GM12878 (cell line): ENCODE data around the gene TMTC1. TPM values are rescaled to one million over a fixed set of nuclear protein-coding genes. Genes with fewer than 3 reads are reported as not detected.

Experiments
- ATAC-seq: fragments of 200-7000 bp; cut with Tn5 transposase; 3 replicates; pipeline ENCODE4 v1.9.1; 2020; ENCODE audit warnings: mild to moderate bottlenecking, moderate library complexity
- BruUV-seq: library from RNA; stranded (reverse); fragments of 400-500 nt; replicated peaks from 2 replicates; lab custom pipeline; 2021; lab: Mats Ljungman, UMichigan
- CTCF ChIA-PET: fragments of 300-600 bp; sonication (Branson Sonifier 250); formaldehyde crosslinking; extraction: SDS; loops from one replicate; lab custom pipeline; 2021; ENCODE audit warnings: inconsistent platforms; lab: Yijun Ruan, JAX
- POLR2A ChIA-PET: fragments of 350-600 bp; formaldehyde crosslinking; extraction: SDS; loops from one replicate; lab custom pipeline; 2021; ENCODE audit warnings: inconsistent platforms; lab: Charles Lee
- RAD21 ChIA-PET: fragments of 300-600 bp; sonication (Branson Sonifier 250); formaldehyde crosslinking; loops from one replicate; lab custom pipeline; 2023; ENCODE audit warnings: antibody characterized with exemption; ENCODE audit not compliant: unreplicated experiment; lab: Charles Lee
- SMC1A ChIA-PET: fragments of 300-600 bp; sonication (Branson Sonifier 250); formaldehyde crosslinking; loops from one replicate; lab custom pipeline; 2023; ENCODE audit not compliant: unreplicated experiment, uncharacterized antibody; lab: Charles Lee
- DNase-seq: peaks from one replicate; pipeline ENCODE4 v3.0.0-alpha.2; 2011; ENCODE audit warnings: low read depth, low spot score
- FAIRE-seq: peaks from 3 replicates; lab custom pipeline; 2011; peaks lifted over from hg19 to GRCh38; lab: Jason Lieb, UNC
- H2AFZ ChIP-seq: 2 replicates; pipeline ENCODE4 v1.6.0; 2011; ENCODE audit warnings: low read depth, low read length, control low read depth; ENCODE audit not compliant: control insufficient read depth
- H3K27ac ChIP-seq: 2 replicates; pipeline ENCODE4 v1.5.1; 2011; ENCODE audit warnings: control low read depth; ENCODE audit not compliant: control insufficient read depth, insufficient read depth
- H3K27me3 ChIP-seq, 2 experiments: replicated peaks in 1 of 2; 2 replicates each; pipeline versions ENCODE4 v1.6.0 to v1.6.1; 2011; ENCODE audit warnings: low read length in 1 of 2; ENCODE audit not compliant: control insufficient read depth in 2 of 2, insufficient read depth in 2 of 2
- H3K36me3 ChIP-seq, 2 experiments: 2 replicates each; pipeline ENCODE4 v1.5.1; 2011; ENCODE audit warnings: low read length in 1 of 2; ENCODE audit not compliant: control insufficient read depth in 2 of 2, insufficient read depth in 2 of 2
- H3K4me1 ChIP-seq: 2 replicates; pipeline ENCODE4 v1.6.1; 2011; ENCODE audit warnings: mild to moderate bottlenecking, low read length, moderate library complexity, mixed read lengths; ENCODE audit not compliant: control insufficient read depth, insufficient read depth
- H3K4me2 ChIP-seq: 2 replicates; pipeline ENCODE4 v1.6.0; 2011; ENCODE audit warnings: control low read depth; ENCODE audit not compliant: control insufficient read depth, insufficient read depth
- H3K4me3 ChIP-seq: fragments of 200-600 bp; sonication (generic); 2 replicates; pipeline ENCODE4 v1.5.1; 2016
- H3K79me2 ChIP-seq: 2 replicates; pipeline ENCODE4 v1.6.0; 2011; ENCODE audit warnings: low read length; ENCODE audit not compliant: control insufficient read depth, insufficient read depth
- H3K9ac ChIP-seq: 2 replicates; pipeline ENCODE4 v1.8.0; 2011; ENCODE audit warnings: low read length, control low read depth, mixed read lengths; ENCODE audit not compliant: control insufficient read depth, insufficient read depth
- H3K9me3 ChIP-seq: replicated peaks from 3 replicates; pipeline ENCODE4 v1.5.1; 2011; ENCODE audit warnings: mild to moderate bottlenecking, low read length; ENCODE audit not compliant: control insufficient read depth, insufficient read depth
- H4K20me1 ChIP-seq: 2 replicates; pipeline ENCODE4 v1.6.0; 2011; ENCODE audit not compliant: control insufficient read depth, insufficient read depth
- BRCA1 ChIP-seq: IDR thresholded peaks from 2 replicates; pipeline ENCODE4 v1.6.1; 2011; ENCODE audit warnings: low read depth, low read length, improper control_type of control experiment
- EED ChIP-seq: sonication (generic); IDR thresholded peaks from 2 replicates; pipeline ENCODE4 v1.6.1; 2016; ENCODE audit warnings: antibody characterized with exemption, low read depth
- GABPA ChIP-seq: IDR thresholded peaks from 2 replicates; pipeline ENCODE4 v1.6.1; 2014; ENCODE audit warnings: antibody characterized with exemption, low read depth, mild to moderate bottlenecking, inconsistent platforms
- MEF2A ChIP-seq: IDR thresholded peaks from 2 replicates; pipeline ENCODE4 v1.6.1; 2011; ENCODE audit warnings: low read depth, mild to moderate bottlenecking, low read length, moderate library complexity; ENCODE audit not compliant: insufficient read depth
- MTA2 ChIP-seq: fragments of 450-650 bp; IDR thresholded peaks from 2 replicates; pipeline ENCODE4 v1.6.1; 2016; ENCODE audit warnings: low read depth, mild to moderate bottlenecking, moderate library complexity
- MXI1 ChIP-seq: fragments of 150-350 bp; IDR thresholded peaks from 2 replicates; pipeline ENCODE4 v1.6.1; 2011; ENCODE audit warnings: low read depth, mild to moderate bottlenecking, inconsistent platforms, low read length, improper control_type of control experiment
- PAX5 ChIP-seq: IDR thresholded peaks from 2 replicates; pipeline ENCODE4 v1.6.1; 2011; ENCODE audit warnings: low read depth, low read length, borderline replicate concordance
- RCOR1 ChIP-seq: conservative IDR thresholded peaks from 2 replicates; pipeline ENCODE4 v1.6.1; 2012; ENCODE audit warnings: low read depth, low read length, improper control_type of control experiment
- RELA ChIP-seq: fragments of 450-650 bp; IDR thresholded peaks from 2 replicates; pipeline ENCODE4 v1.8.0; 2014; ENCODE audit warnings: borderline replicate concordance; ENCODE audit not compliant: partially characterized antibody
- SMARCA5 ChIP-seq: fragments of 450-650 bp; IDR thresholded peaks from 2 replicates; pipeline ENCODE4 v1.6.1; 2017; ENCODE audit warnings: mild to moderate bottlenecking
- SP1 ChIP-seq: IDR thresholded peaks from one replicate; pipeline ENCODE4 v1.6.1; 2011; ENCODE audit warnings: low read depth, low read length
- STAT3 ChIP-seq: IDR thresholded peaks from 2 replicates; pipeline ENCODE4 v1.6.1; 2011; ENCODE audit warnings: low read depth, low read length, improper control_type of control experiment
- ZNF622 ChIP-seq: fragments of 450-650 bp; IDR thresholded peaks from 2 replicates; pipeline ENCODE4 v1.6.1; 2017; ENCODE audit warnings: mild to moderate bottlenecking, inconsistent platforms
- ZSCAN29 ChIP-seq: fragments of 450-650 bp; IDR thresholded peaks from 2 replicates; pipeline ENCODE4 v1.6.1; 2017; ENCODE audit warnings: mild to moderate bottlenecking, moderate library complexity
- WGBS: methylation state at CpG from one replicate; pipeline ENCODE4 v1.1.6; 2016; ENCODE audit warnings: low lambda C conversion rate; ENCODE audit not compliant: insufficient replicate concordance, insufficient coverage; ENCODE audit errors: missing lambda C conversion rate; 5-methylcytosine and 5-hydroxymethylcytosine counted together
- in situ Hi-C: fragments of 300-500 bp; cut with MboI; formaldehyde crosslinking; loops from 9 replicates; pipeline ENCODE4 v1.14.3; 2018; ENCODE audit warnings: mixed read lengths
- intact Hi-C: fragments of 100-400 bp; cut with micrococcal nuclease; formaldehyde crosslinking; loops from one replicate; pipeline ENCODE4 v1.14.2; 2022; ENCODE audit not compliant: unreplicated experiment
- polyA plus RNA-seq, 11 experiments: library from polyadenylated mRNA; depleted of rRNA in 4 of 11; unstranded in 6 of 11; stranded (reverse) in 5 of 11; fragments of >200 nt; fragmentation: Nextera tagmentation in 4 of 11; fragmentation: Illumina TruSeq in 1 of 11; extraction: Ambion mirVana in 4 of 11; extraction: Trizol in 1 of 11; gene quantifications; 1 replicate in 1 of 11; 2 replicates in 10 of 11; pipeline versions ENCODE4 v1.2.1 to v1.2.3, GENCODE V29; 2011 to 2016; ENCODE audit warnings: inconsistent platforms in 2 of 11, missing spikeins in 2 of 11, low read depth in 1 of 11
- total RNA-seq, 4 experiments: library from RNA; depleted of rRNA in 3 of 4; stranded (reverse); fragments of >200 nt in 3 of 4; fragmentation: Illumina TruSeq in 1 of 4; extraction: Trizol in 1 of 4; gene quantifications; 2 replicates each; pipeline versions ENCODE4 v1.2.1 to v1.2.3, GENCODE V29; 2013 to 2021
- TF ChIP-seq, protein P1 (sequence below): IDR thresholded peaks from 2 replicates; pipeline ENCODE4 v1.6.1; 2011; ENCODE audit warnings: mild to moderate bottlenecking, low read depth, low read length, moderate library complexity; ENCODE audit not compliant: insufficient replicate concordance
- TF ChIP-seq, protein P2 (sequence below): fragments of 450-650 bp; IDR thresholded peaks from 2 replicates; pipeline ENCODE4 v1.6.1; 2018; ENCODE audit warnings: borderline replicate concordance, mild to moderate bottlenecking; ENCODE audit not compliant: partially characterized antibody
- TF ChIP-seq, protein P3 (sequence below): IDR thresholded peaks from 2 replicates; pipeline ENCODE4 v1.6.1; 2012; ENCODE audit warnings: mild to moderate bottlenecking, low read depth, low read length

TMTC1 gene
- total and polyA plus RNA-seq, 10 of the 15 experiments (the other 5 are each of a cell fraction or from before 2014, with no cell fraction given) = 0.10 to 20.9 (median 0.57) TPM

DNA sequence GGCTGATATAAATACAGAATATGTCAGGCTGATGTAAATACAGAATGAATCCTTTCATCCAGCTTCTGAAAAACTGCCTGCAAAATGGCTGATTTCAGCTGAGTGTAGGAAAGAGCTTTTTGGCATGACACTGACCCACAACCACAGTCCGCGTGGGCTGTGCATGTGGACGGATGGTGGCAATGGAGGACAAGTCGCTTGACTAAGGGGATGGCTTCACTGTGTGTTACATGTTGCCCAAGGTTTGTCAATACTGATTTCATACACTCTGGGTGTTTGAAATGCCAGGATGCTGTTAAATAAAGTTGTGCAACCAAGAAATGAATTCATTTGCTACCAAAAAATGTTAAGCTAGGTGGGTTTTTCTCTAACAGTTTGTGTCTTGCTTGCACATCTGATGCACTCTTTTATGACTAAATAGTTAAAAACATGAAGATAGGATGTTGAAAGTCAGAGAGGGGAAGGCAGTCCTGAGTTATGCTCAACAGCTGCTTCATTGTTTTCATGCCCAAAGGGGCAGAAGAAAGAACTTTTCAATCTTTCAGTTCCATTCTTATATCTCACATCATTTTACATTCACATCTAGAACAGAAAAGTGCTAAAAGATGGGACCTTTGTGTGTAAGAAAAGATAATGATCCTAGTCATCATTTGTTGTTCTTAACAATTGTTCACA lies 249.8 kb downstream of the TMTC1 start:
- in situ Hi-C loops = no loop called here
- ATAC-seq (peak; percentile 61), DNase-seq (no peak), FAIRE-seq (no peak)
- no peak for TF ChIP-seq PAX5
- TF ChIP-seq RCOR1 = no peak
- no peak for TF ChIP-seq EED
- TF ChIP-seq STAT3 = no peak
- TF ChIP-seq SMARCA5 = no peak
- no peak for TF ChIP-seq GABPA
- TF ChIP-seq, protein P1, sequence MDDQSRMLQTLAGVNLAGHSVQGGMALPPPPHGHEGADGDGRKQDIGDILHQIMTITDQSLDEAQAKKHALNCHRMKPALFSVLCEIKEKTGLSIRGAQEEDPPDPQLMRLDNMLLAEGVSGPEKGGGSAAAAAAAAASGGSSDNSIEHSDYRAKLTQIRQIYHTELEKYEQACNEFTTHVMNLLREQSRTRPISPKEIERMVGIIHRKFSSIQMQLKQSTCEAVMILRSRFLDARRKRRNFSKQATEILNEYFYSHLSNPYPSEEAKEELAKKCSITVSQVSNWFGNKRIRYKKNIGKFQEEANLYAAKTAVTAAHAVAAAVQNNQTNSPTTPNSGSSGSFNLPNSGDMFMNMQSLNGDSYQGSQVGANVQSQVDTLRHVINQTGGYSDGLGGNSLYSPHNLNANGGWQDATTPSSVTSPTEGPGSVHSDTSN = no peak
- TF ChIP-seq MXI1 = no peak
- TF ChIP-seq, protein P2, sequence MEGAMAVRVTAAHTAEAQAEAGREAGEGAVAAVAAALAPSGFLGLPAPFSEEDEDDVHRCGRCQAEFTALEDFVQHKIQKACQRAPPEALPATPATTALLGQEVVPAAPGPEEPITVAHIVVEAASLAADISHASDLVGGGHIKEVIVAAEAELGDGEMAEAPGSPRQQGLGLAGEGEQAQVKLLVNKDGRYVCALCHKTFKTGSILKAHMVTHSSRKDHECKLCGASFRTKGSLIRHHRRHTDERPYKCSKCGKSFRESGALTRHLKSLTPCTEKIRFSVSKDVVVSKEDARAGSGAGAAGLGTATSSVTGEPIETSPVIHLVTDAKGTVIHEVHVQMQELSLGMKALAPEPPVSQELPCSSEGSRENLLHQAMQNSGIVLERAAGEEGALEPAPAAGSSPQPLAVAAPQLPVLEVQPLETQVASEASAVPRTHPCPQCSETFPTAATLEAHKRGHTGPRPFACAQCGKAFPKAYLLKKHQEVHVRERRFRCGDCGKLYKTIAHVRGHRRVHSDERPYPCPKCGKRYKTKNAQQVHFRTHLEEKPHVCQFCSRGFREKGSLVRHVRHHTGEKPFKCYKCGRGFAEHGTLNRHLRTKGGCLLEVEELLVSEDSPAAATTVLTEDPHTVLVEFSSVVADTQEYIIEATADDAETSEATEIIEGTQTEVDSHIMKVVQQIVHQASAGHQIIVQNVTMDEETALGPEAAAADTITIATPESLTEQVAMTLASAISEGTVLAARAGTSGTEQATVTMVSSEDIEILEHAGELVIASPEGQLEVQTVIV = no peak
- TF ChIP-seq BRCA1 = no peak
- TF ChIP-seq SP1 = no peak
- no peak for TF ChIP-seq MEF2A
- TF ChIP-seq MTA2 = no peak
- TF ChIP-seq ZSCAN29 = no peak
- TF ChIP-seq, protein P3, sequence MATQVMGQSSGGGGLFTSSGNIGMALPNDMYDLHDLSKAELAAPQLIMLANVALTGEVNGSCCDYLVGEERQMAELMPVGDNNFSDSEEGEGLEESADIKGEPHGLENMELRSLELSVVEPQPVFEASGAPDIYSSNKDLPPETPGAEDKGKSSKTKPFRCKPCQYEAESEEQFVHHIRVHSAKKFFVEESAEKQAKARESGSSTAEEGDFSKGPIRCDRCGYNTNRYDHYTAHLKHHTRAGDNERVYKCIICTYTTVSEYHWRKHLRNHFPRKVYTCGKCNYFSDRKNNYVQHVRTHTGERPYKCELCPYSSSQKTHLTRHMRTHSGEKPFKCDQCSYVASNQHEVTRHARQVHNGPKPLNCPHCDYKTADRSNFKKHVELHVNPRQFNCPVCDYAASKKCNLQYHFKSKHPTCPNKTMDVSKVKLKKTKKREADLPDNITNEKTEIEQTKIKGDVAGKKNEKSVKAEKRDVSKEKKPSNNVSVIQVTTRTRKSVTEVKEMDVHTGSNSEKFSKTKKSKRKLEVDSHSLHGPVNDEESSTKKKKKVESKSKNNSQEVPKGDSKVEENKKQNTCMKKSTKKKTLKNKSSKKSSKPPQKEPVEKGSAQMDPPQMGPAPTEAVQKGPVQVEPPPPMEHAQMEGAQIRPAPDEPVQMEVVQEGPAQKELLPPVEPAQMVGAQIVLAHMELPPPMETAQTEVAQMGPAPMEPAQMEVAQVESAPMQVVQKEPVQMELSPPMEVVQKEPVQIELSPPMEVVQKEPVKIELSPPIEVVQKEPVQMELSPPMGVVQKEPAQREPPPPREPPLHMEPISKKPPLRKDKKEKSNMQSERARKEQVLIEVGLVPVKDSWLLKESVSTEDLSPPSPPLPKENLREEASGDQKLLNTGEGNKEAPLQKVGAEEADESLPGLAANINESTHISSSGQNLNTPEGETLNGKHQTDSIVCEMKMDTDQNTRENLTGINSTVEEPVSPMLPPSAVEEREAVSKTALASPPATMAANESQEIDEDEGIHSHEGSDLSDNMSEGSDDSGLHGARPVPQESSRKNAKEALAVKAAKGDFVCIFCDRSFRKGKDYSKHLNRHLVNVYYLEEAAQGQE = no peak
- no peak for TF ChIP-seq ZNF622
- no peak for TF ChIP-seq RELA
- ChIA-PET CTCF (interaction anchor here (1.2 to 1.8 kb wide), 5 partner anchors 9 to 368 kb away, joined by 3 to 8 read pairs (median 4); no protein-coding TSS in a partner anchor), SMC1A (interaction anchor here (1.0 to 2.2 kb wide), 5 partner anchors 8 to 367 kb away, joined by 3 to 15 read pairs (median 5); no protein-coding TSS in a partner anchor), POLR2A (interaction anchor here (0.6 kb wide), 1 partner anchor 13 kb away, joined by 3 read pairs; no protein-coding TSS in a partner anchor), RAD21 (interaction anchor here (1.1 to 2.2 kb wide), 4 partner anchors 11 to 368 kb away, joined by 3 to 14 read pairs (median 3); no protein-coding TSS in a partner anchor)
- H3K9me3 ChIP-seq = no peaks in the 10 kb centered on the region
- H3K79me2 ChIP-seq = no peaks in the 10 kb centered on the region
- intact Hi-C loops = no loop called here
- H3K4me2 ChIP-seq = no peak overlapping the region
- H3K27ac ChIP-seq = no peak overlapping the region
- H3K27me3 ChIP-seq = no peaks in the 10 kb centered on the region
- no TSS peak for BruUV-seq
- no peaks in the 10 kb centered on the region for H4K20me1 ChIP-seq
- H3K4me3 ChIP-seq = no peak overlapping the region
- WGBS = 50% methylated on average over 4 of the region's 4 CpGs
- no peaks in the 10 kb centered on the region for H3K36me3 ChIP-seq
- H3K9ac ChIP-seq = no peak overlapping the region
- no peak overlapping the region for H2AFZ ChIP-seq
- H3K4me1 ChIP-seq = no peaks in the 10 kb centered on the region
